Central memory CD8-positive, alpha-beta T cell (primary cell): ENCODE data around the gene CTBP2.

Source experiments
- ATAC-seq: fragments of 150-1000 bp; cut with Tn5 transposase; replicated peaks from 2 replicates; pipeline ENCODE4 v1.10.0; 2022; ENCODE audit warnings: mild to moderate bottlenecking, moderate FRiP score, moderate number of reproducible peaks; ENCODE audit not compliant: poor library complexity, severe bottlenecking; ENCODE audit errors: extremely low read depth
- DNase-seq, 2 donors: peaks; one replicate each; pipeline ENCODE4 v3.0.0; 2021; ENCODE audit warnings: low spot score in 2 of 2
- H3K27ac Mint-ChIP-seq: one replicate; pipeline ENCODE4 v1.8.0; 2022; ENCODE audit warnings: low read depth, mild to moderate bottlenecking, moderate library complexity, mixed read lengths
- H3K27me3 Mint-ChIP-seq: one replicate; pipeline ENCODE4 v1.8.0; 2022; ENCODE audit warnings: mixed read lengths
- H3K36me3 Mint-ChIP-seq: one replicate; pipeline ENCODE4 v1.8.0; 2022; ENCODE audit warnings: mild to moderate bottlenecking, moderate library complexity, mixed read lengths; ENCODE audit not compliant: insufficient read depth
- H3K4me1 Mint-ChIP-seq: one replicate; pipeline ENCODE4 v1.8.0; 2022; ENCODE audit warnings: mixed read lengths
- H3K4me3 Mint-ChIP-seq: one replicate; pipeline ENCODE4 v1.8.0; 2022; ENCODE audit warnings: mild to moderate bottlenecking, moderate library complexity, mixed read lengths
- H3K9me3 Mint-ChIP-seq: one replicate; pipeline ENCODE4 v1.8.0; 2022; ENCODE audit warnings: mixed read lengths

CTBP2 gene

GRCh38 chr10:124985162-124985561 is 175.2 kb downstream of the CTBP2 start:
- H3K36me3 Mint-ChIP-seq: peaks cover 57% of the 10 kb centered on the region
- no peaks in the 10 kb centered on the region for H3K9me3 Mint-ChIP-seq
- DNase-seq (no peak), ATAC-seq (no peak)
- peaks cover 12% of the 10 kb centered on the region for H3K4me1 Mint-ChIP-seq
- no peak overlapping the region for H3K27ac Mint-ChIP-seq
- no peaks in the 10 kb centered on the region for H3K27me3 Mint-ChIP-seq
- no peak overlapping the region for H3K4me3 Mint-ChIP-seq

GRCh38 chr10:124984376-124984775 is 176.0 kb downstream of the CTBP2 start:
- H3K4me1 Mint-ChIP-seq: peaks cover 15% of the 10 kb centered on the region
- no peak for ATAC-seq

GRCh38 chr10:124983321-124983720 is 177.0 kb downstream of the CTBP2 start:
- no peak for ATAC-seq
- Mint-ChIP-seq H3K36me3 (peaks cover 53% of the 10 kb centered on the region), H3K9me3 (no peaks in the 10 kb centered on the region), H3K4me1 (peaks cover 17% of the 10 kb centered on the region), H3K4me3 (no peak overlapping the region), H3K27ac (peak overlapping the region; percentile 69), H3K27me3 (no peaks in the 10 kb centered on the region)
- no peak for DNase-seq

More at GRCh38 chr10:124984376-124984775, 176.0 kb downstream of the CTBP2 start:
- Mint-ChIP-seq H3K27me3 (no peaks in the 10 kb centered on the region), H3K27ac (peak overlapping the region; percentile 69), H3K36me3 (peaks cover 54% of the 10 kb centered on the region), H3K9me3 (no peaks in the 10 kb centered on the region), H3K4me3 (no peak overlapping the region)
- no peak for DNase-seq

- H3K4me3 Mint-ChIP-seq: no peak overlapping the region
- peaks cover 36% of the 10 kb centered on the region for H3K36me3 Mint-ChIP-seq
- H3K9me3 Mint-ChIP-seq: no peaks in the 10 kb centered on the region
- DNase-seq (no peak), ATAC-seq (no peak)
- H3K27ac Mint-ChIP-seq: no peak overlapping the region
- peaks cover 39% of the 10 kb centered on the region for H3K4me1 Mint-ChIP-seq
- H3K27me3 Mint-ChIP-seq: no peaks in the 10 kb centered on the region
Observed at GRCh38 chr10:124978376-124978725, 182.0 kb downstream of the CTBP2 start.

GRCh38 chr10:124977648-124978375 is 182.6 kb downstream of the CTBP2 start:
- Mint-ChIP-seq H3K27ac (peak overlapping the region; percentile 84), H3K9me3 (no peaks in the 10 kb centered on the region), H3K27me3 (no peaks in the 10 kb centered on the region), H3K4me1 (peaks cover 39% of the 10 kb centered on the region), H3K36me3 (peaks cover 33% of the 10 kb centered on the region), H3K4me3 (peak overlapping the region; percentile 4)
- DNase-seq (no peak), ATAC-seq (no peak)

- H3K36me3 Mint-ChIP-seq: peaks cover 32% of the 10 kb centered on the region
- ATAC-seq (no peak), DNase-seq (no peak)
- no peaks in the 10 kb centered on the region for H3K9me3 Mint-ChIP-seq
- peaks cover 39% of the 10 kb centered on the region for H3K4me1 Mint-ChIP-seq
- H3K4me3 Mint-ChIP-seq: no peak overlapping the region
- peak overlapping the region; percentile 84 for H3K27ac Mint-ChIP-seq
- H3K27me3 Mint-ChIP-seq: no peaks in the 10 kb centered on the region
Observed at GRCh38 chr10:124977161-124977560, 183.2 kb downstream of the CTBP2 start.

- Mint-ChIP-seq H3K36me3 (peaks cover 27% of the 10 kb centered on the region), H3K4me1 (peaks cover 39% of the 10 kb centered on the region), H3K27me3 (no peaks in the 10 kb centered on the region), H3K27ac (peak overlapping the region; percentile 84), H3K4me3 (peak overlapping the region; percentile 15), H3K9me3 (no peaks in the 10 kb centered on the region)
- DNase-seq (no peak), ATAC-seq (peak; percentile 86)
Observed at GRCh38 chr10:124975977-124976514, 184.3 kb downstream of the CTBP2 start.

GRCh38 chr10:124974131-124974530 is 186.2 kb downstream of the CTBP2 start:
- ATAC-seq (no peak), DNase-seq (no peak)
- Mint-ChIP-seq H3K27me3 (no peaks in the 10 kb centered on the region), H3K9me3 (no peaks in the 10 kb centered on the region), H3K4me3 (no peak overlapping the region), H3K27ac (no peak overlapping the region), H3K36me3 (peaks cover 24% of the 10 kb centered on the region), H3K4me1 (peaks cover 46% of the 10 kb centered on the region)

GRCh38 chr10:124972637-124973036 is 187.7 kb downstream of the CTBP2 start:
- ATAC-seq (no peak), DNase-seq (no peak)
- H3K4me1 Mint-ChIP-seq: peaks cover 47% of the 10 kb centered on the region
- H3K36me3 Mint-ChIP-seq: peaks cover 26% of the 10 kb centered on the region
- H3K27me3 Mint-ChIP-seq: no peaks in the 10 kb centered on the region
- H3K27ac Mint-ChIP-seq: no peak overlapping the region
- no peaks in the 10 kb centered on the region for H3K9me3 Mint-ChIP-seq
- no peak overlapping the region for H3K4me3 Mint-ChIP-seq

GRCh38 chr10:124971276-124971675 is 189.1 kb downstream of the CTBP2 start:
- Mint-ChIP-seq H3K27ac (no peak overlapping the region), H3K27me3 (no peaks in the 10 kb centered on the region), H3K4me1 (peaks cover 42% of the 10 kb centered on the region), H3K36me3 (peaks cover 32% of the 10 kb centered on the region), H3K9me3 (no peaks in the 10 kb centered on the region), H3K4me3 (no peak overlapping the region)
- DNase-seq: no peak
- ATAC-seq: no peak

GRCh38 chr10:124967255-124967654 is 193.1 kb downstream of the CTBP2 start:
- Mint-ChIP-seq H3K27me3 (no peaks in the 10 kb centered on the region), H3K36me3 (peaks cover 29% of the 10 kb centered on the region), H3K9me3 (no peaks in the 10 kb centered on the region), H3K27ac (peak overlapping the region; percentile 83), H3K4me1 (peaks cover 40% of the 10 kb centered on the region), H3K4me3 (no peak overlapping the region)
- DNase-seq (no peak), ATAC-seq (no peak)

GRCh38 chr10:124966008-124966407 is 194.4 kb downstream of the CTBP2 start:
- Mint-ChIP-seq H3K4me1 (peaks cover 50% of the 10 kb centered on the region), H3K4me3 (no peak overlapping the region), H3K27me3 (no peaks in the 10 kb centered on the region), H3K36me3 (peaks cover 26% of the 10 kb centered on the region), H3K27ac (no peak overlapping the region), H3K9me3 (no peaks in the 10 kb centered on the region)
- DNase-seq: no peak
- no peak for ATAC-seq
